Chondrocyte (in vitro differentiated cells): Measurements from ENCODE around the gene EBLN2. TPM values are rescaled to one million over a fixed set of nuclear protein-coding genes. Genes with fewer than 3 reads are reported as not detected.

Experiments
- DNase-seq: peaks from one replicate; pipeline ENCODE4 v3.0.0; 2021; ENCODE audit warnings: mixed read lengths, low spot score
- H3K27ac Mint-ChIP-seq: one replicate; pipeline ENCODE4 v1.8.0; 2021; ENCODE audit warnings: mild to moderate bottlenecking, moderate library complexity, mixed read lengths; ENCODE audit not compliant: unreplicated experiment
- H3K27me3 Mint-ChIP-seq: 2 replicates; pipeline ENCODE4 v1.8.0; 2021; ENCODE audit warnings: low read depth, mixed read lengths
- H3K36me3 Mint-ChIP-seq: 2 replicates; pipeline ENCODE4 v1.8.0; 2021; ENCODE audit warnings: low read depth, mixed read lengths
- H3K4me1 Mint-ChIP-seq: 2 replicates; pipeline ENCODE4 v1.8.0; 2021; ENCODE audit warnings: low read depth, mild to moderate bottlenecking, mixed read lengths
- H3K4me3 Mint-ChIP-seq: one replicate; pipeline ENCODE4 v1.8.0; 2021; ENCODE audit warnings: mild to moderate bottlenecking, moderate library complexity, mixed read lengths; ENCODE audit not compliant: unreplicated experiment
- H3K9me3 Mint-ChIP-seq: 2 replicates; pipeline ENCODE4 v1.8.0; 2021; ENCODE audit warnings: low read depth, mixed read lengths
- long read RNA-seq: library from polyadenylated mRNA; stranded (forward); transcript quantifications from one replicate; pipeline ENCODE4 v2.0.0, GENCODE V29; 2021
- total RNA-seq: library from RNA; stranded (reverse); gene quantifications from 3 replicates; pipeline ENCODE4 v1.2.1, GENCODE V29; 2021
- TF ChIP-seq, protein P1 (sequence below): fragments of 200-600 bp; sonication (generic); IDR thresholded peaks from 2 replicates; pipeline ENCODE4 v1.5.0; 2021; ENCODE audit warnings: antibody characterized with exemption, mild to moderate bottlenecking, moderate library complexity

Gene EBLN2
- 2.5 to 4.7 TPM (median 3.3 TPM) in 3 replicates for total RNA-seq
- long read RNA-seq = 0 reads

DNA sequence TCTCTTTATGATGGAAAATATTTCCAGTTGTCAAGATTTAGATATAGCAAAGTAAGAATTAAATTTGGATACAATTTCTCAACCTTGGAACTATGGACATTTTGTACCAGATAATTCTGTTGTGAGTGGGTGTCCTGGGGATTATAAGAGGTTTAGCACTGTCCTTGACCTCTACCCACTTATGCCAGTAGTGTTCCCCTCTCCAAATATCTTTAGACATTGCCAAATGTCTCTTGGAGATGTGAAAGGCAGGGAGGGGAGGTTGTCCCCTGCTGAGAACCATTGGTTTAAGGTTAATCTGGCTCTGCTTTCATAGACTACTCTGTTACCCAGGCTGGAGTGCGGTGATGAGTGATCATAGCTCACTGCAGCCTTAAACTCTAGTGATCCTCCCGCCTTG, at the start of gene EBLN2:
EBLN2 (plus strand) TSS at position 244 of the 400 bp plus-strand sequence. CDS start 423 bp downstream, outside the sequence.
- H3K4me3 Mint-ChIP-seq = no peak within 1 kb of the TSS
- peaks cover 47% of the 10 kb centered on the region for H3K4me1 Mint-ChIP-seq
- TF ChIP-seq, protein P1, sequence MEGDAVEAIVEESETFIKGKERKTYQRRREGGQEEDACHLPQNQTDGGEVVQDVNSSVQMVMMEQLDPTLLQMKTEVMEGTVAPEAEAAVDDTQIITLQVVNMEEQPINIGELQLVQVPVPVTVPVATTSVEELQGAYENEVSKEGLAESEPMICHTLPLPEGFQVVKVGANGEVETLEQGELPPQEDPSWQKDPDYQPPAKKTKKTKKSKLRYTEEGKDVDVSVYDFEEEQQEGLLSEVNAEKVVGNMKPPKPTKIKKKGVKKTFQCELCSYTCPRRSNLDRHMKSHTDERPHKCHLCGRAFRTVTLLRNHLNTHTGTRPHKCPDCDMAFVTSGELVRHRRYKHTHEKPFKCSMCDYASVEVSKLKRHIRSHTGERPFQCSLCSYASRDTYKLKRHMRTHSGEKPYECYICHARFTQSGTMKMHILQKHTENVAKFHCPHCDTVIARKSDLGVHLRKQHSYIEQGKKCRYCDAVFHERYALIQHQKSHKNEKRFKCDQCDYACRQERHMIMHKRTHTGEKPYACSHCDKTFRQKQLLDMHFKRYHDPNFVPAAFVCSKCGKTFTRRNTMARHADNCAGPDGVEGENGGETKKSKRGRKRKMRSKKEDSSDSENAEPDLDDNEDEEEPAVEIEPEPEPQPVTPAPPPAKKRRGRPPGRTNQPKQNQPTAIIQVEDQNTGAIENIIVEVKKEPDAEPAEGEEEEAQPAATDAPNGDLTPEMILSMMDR = no peak
- peaks cover 27% of the 10 kb centered on the region for H3K36me3 Mint-ChIP-seq
- no peaks in the 10 kb centered on the region for H3K9me3 Mint-ChIP-seq
- H3K27ac Mint-ChIP-seq = peak within 1 kb of the TSS; percentile 85
- no peak for DNase-seq
- no peaks in the 10 kb centered on the region for H3K27me3 Mint-ChIP-seq

DNA sequence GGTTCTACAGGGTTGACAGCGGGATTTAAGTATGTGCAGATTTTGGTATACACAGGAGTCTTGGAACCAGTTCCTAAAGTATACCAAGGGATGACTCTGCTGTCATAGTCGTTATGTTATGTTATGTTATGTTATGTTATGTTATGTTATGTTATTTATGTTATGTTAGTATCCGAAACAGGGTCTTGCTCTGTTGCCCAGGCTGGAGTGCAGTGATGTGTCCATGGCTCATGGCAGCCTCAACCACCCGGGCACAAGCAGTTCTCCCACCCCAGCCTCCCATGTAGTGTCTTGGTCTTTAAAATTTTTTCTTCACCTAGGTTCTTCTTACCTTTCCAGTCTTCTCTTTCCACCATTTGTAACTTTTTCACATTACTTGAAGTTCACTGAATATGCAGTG, 43.2 kb upstream of the EBLN2 start:
- Mint-ChIP-seq H3K9me3 (no peaks in the 10 kb centered on the region), H3K36me3 (peaks cover 5% of the 10 kb centered on the region), H3K27me3 (no peaks in the 10 kb centered on the region), H3K27ac (no peak overlapping the region), H3K4me3 (no peak overlapping the region), H3K4me1 (peaks cover 39% of the 10 kb centered on the region)
- no peak for DNase-seq
- TF ChIP-seq, protein P1 = no peak

DNA sequence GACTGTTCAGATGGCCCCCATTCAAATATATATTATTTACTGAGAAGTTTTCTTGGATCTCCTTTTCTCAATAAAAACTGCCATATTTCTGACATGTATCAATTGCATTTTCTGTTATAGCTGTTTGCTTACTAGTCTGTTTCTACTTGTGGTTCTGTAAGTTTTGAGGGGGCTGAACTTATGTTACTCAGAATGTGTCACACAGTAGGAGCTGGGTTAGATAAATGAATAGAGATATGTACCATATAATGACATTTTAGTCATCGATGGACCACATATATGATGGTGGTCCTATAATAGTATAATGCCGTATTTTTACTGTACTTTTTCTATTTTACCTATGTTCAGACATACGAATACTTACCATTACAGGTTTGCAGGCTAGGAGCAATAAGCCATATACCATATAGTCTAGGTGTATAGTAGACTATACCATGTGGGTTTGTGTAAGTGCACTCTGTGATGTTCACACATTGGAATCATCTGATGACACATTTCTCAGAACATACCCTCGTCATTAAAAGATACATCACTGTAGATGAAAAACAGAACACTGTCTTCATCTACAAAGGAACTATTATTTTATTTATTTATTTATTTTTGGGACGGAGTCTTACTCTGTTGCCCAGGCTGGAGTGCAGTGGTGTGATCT, 42.5 kb upstream of the EBLN2 start:
- Mint-ChIP-seq H3K36me3 (peaks cover 5% of the 10 kb centered on the region), H3K4me1 (peaks cover 39% of the 10 kb centered on the region), H3K4me3 (no peak overlapping the region), H3K27me3 (no peaks in the 10 kb centered on the region), H3K9me3 (no peaks in the 10 kb centered on the region), H3K27ac (no peak overlapping the region)
- TF ChIP-seq, protein P1 = no peak
- no peak for DNase-seq

DNA sequence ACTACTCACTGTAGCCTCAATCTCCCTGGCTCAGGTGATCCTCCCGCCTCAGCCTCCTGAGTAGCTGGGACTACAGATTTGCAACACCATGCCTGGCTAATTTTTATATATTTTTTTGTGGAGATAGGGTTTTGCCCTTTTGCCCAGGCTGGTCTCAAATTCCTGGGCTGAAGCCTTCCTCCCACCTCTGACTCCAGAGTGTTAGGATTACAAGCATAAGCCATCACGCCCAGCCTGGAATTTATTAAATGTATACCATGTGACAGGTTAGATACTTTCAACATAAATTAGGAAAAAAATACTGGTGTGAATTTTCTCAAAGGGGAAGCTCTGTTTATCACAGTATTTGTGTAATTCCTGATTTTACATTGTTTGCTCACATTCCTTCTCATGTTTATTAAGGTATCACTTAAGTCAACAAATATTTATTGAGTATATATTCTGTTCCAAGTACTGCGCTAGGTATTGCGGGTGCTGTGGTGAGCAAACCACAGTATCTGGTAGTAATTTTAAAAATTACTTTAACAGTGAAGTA, 40.1 kb upstream of the EBLN2 start:
- Mint-ChIP-seq H3K27me3 (no peaks in the 10 kb centered on the region), H3K9me3 (no peaks in the 10 kb centered on the region), H3K4me3 (no peak overlapping the region), H3K36me3 (peaks cover 5% of the 10 kb centered on the region), H3K4me1 (peaks cover 61% of the 10 kb centered on the region), H3K27ac (peak overlapping the region; percentile 54)
- DNase-seq = no peak
- TF ChIP-seq, protein P1 = no peak

DNA sequence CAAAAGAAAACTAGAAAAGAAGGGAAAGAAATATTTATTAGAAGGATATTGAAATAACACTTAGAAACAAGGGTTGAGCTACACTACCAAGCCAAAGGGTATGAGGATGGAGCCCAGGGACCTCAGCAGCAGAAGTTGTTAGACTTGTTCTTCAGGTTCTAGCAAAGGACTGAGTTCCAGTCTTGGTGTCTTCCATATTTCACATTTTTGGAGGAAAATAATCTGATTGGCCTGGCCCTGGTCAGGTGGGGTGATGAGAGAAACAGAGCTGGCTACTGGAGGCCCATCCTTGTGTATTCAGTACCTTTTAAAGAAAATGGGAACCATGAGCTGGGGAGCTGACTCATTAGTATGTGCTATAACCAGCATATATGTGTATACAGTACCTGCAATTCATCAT, 36.6 kb upstream of the EBLN2 start:
- Mint-ChIP-seq H3K4me3 (no peak overlapping the region), H3K4me1 (peaks cover 71% of the 10 kb centered on the region), H3K27ac (no peak overlapping the region), H3K36me3 (no peaks in the 10 kb centered on the region), H3K9me3 (no peaks in the 10 kb centered on the region), H3K27me3 (no peaks in the 10 kb centered on the region)
- DNase-seq = no peak
- TF ChIP-seq, protein P1 = no peak
